Lower leg skin (tissue), 3 donors: ENCODE results near the gene ARHGEF4.

Experiments
- CTCF ChIP-seq, 3 donors: fragments of 450-650 bp; IDR thresholded peaks; one replicate each; pipeline ENCODE4 v1.5.1; 2016; ENCODE audit warnings: antibody characterized with exemption in 3 of 3, mild to moderate bottlenecking in 3 of 3, moderate library complexity in 2 of 3
- POLR2A ChIP-seq, 2 donors: fragments of 450-650 bp; IDR thresholded peaks; one replicate each; pipeline ENCODE4 v1.6.1; 2016 to 2017; ENCODE audit warnings: antibody characterized with exemption in 2 of 2, mild to moderate bottlenecking in 1 of 2, moderate library complexity in 1 of 2

DNA sequence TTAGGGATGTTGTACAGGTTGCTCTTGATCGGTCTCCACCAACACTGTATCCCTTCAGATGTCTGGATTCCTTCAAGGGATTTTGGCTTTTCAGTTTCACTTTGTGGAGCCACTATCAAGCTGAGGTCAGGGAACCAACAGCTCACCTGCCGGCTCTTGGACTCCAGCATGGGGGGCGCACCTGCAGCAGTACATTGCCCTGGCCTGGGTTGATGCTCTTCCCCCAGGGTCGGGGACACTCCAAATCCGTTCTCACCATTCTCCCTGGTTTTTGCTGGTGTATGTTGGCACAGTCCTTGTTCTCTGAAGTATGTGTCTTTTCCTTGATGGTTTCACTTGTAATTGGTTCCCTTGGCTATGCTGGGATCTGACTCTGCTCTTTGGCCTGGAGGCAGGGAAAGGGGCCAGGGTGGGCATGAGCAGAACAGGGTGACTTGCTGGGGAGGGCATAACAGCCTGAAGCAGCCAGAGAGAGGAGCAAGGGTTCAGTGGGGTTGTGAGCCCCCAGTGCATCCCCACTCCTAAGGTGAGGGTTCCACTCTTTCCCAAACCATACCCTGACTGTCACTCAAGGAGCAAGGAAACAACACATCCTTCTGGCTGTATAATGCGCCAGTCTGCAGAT is 5.1 kb downstream of the ARHGEF4 start:
- TF ChIP-seq CTCF (IDR thresholded peaks at IDR 0.05) (no peak), POLR2A (IDR thresholded peaks at IDR 0.05) (no peak)
